Measurements from ENCODE around the gene PLCD3.

PLCD3 gene

GRCh38 chr17:45137561-45138305, 5.4 kb upstream of the PLCD3 start:
- Mint-ChIP-seq H3K36me3 (ENCODE audit: low read depth) (no peaks in the 10 kb centered on the region), H3K4me1 (peaks cover 11% of the 10 kb centered on the region), H3K4me3 (peak overlapping the region in 2 of 3 experiments; percentile 48 to 56), H3K27ac (no peak overlapping the region), H3K9me3 (peaks cover 2% of the 10 kb centered on the region), H3K27me3 (ENCODE audit: low read depth) (no peaks in the 10 kb centered on the region)
- TF ChIP-seq CTCF (IDR thresholded peaks at IDR 0.05; ENCODE audit: unreplicated experiment in 3 of 3) = no peak

GRCh38 chr17:45136846-45137560, 4.7 kb upstream of the PLCD3 start:
- no peaks in the 10 kb centered on the region for H3K27me3 Mint-ChIP-seq (ENCODE audit: low read depth)
- TF ChIP-seq CTCF (IDR thresholded peaks at IDR 0.05; ENCODE audit: unreplicated experiment in 3 of 3) = no peak
- peaks cover 2% of the 10 kb centered on the region for H3K9me3 Mint-ChIP-seq
- H3K4me3 Mint-ChIP-seq = peak overlapping the region; percentile 36 to 83 (median 77)
- H3K36me3 Mint-ChIP-seq (ENCODE audit: low read depth) = no peaks in the 10 kb centered on the region
- no peak overlapping the region for H3K27ac Mint-ChIP-seq
- peaks cover 11% of the 10 kb centered on the region for H3K4me1 Mint-ChIP-seq

GRCh38 chr17:45135978-45136791, 3.9 kb upstream of the PLCD3 start:
- Mint-ChIP-seq H3K27me3 (ENCODE audit: low read depth) (no peaks in the 10 kb centered on the region), H3K36me3 (ENCODE audit: low read depth) (no peaks in the 10 kb centered on the region), H3K4me3 (peak overlapping the region; percentile 77 to 83 (median 79)), H3K4me1 (peaks cover 12% of the 10 kb centered on the region), H3K9me3 (peaks cover 2% of the 10 kb centered on the region), H3K27ac (peak overlapping the region in 1 of 3 experiments; percentile 77)
- no peak for TF ChIP-seq CTCF (IDR thresholded peaks at IDR 0.05; ENCODE audit: unreplicated experiment in 3 of 3)

- H3K36me3 Mint-ChIP-seq (ENCODE audit: low read depth) = no peaks in the 10 kb centered on the region
- H3K4me3 Mint-ChIP-seq = peak within 1 kb of the TSS; percentile 77 to 83 (median 79)
- H3K4me1 Mint-ChIP-seq = peaks cover 17% of the 10 kb centered on the region
- H3K27ac Mint-ChIP-seq = peak within 1 kb of the TSS; percentile 56 to 77 (median 70)
- H3K27me3 Mint-ChIP-seq (ENCODE audit: low read depth) = no peaks in the 10 kb centered on the region
- TF ChIP-seq CTCF (IDR thresholded peaks at IDR 0.05; ENCODE audit: unreplicated experiment in 3 of 3) = peak; percentile 100
- H3K9me3 Mint-ChIP-seq = peaks cover 2% of the 10 kb centered on the region
Observed at GRCh38 chr17:45135192-45135977, 3.1 kb upstream of the PLCD3 start, which contains the start of gene ACBD4. Gene ACBD4, plus strand, starts transcription at chr17:45135687. Its CDS starts 458 bp downstream, at chr17:45136145.

Measured in nephron (organoid).